Psoas muscle (tissue), 8 donors: ENCODE results near the gene TM9SF1. TPM values are rescaled to one million over a fixed set of nuclear protein-coding genes. Genes with fewer than 3 reads are reported as not detected.
A peak's percentile ranks its signal among the peaks of the same experiment; 100 is the strongest.

Experiments
- ATAC-seq, 4 donors: fragments of 200-7000 bp; cut with Tn5 transposase; one replicate each; pipeline ENCODE4 v1.9.1; 2020; ENCODE audit warnings: moderate library complexity in 3 of 4, mild to moderate bottlenecking in 2 of 4
- DNase-seq, 2 donors: peaks; one replicate each; pipeline ENCODE4 v3.0.0-alpha.2; 2020
- H3K27ac ChIP-seq: fragments of 200-600 bp; one replicate; pipeline ENCODE4 v1.8.0; 2022
- H3K27me3 ChIP-seq, 3 donors: fragments of 200-600 bp in 1 of 3; one replicate each; pipeline versions ENCODE4 v1.6.1 to v1.8.0; 2013 to 2022; ENCODE audit warnings: low read length in 2 of 3, mild to moderate bottlenecking in 2 of 3, moderate library complexity in 1 of 3; ENCODE audit not compliant: insufficient read depth in 3 of 3
- H3K36me3 ChIP-seq, 2 donors: fragments of 200-600 bp in 1 of 2; one replicate each; pipeline versions ENCODE4 v1.6.1 to v1.8.0; 2013 to 2022; ENCODE audit warnings: low read depth in 1 of 2, mild to moderate bottlenecking in 1 of 2, moderate library complexity in 1 of 2; ENCODE audit not compliant: insufficient read depth in 1 of 2
- H3K4me1 ChIP-seq: fragments of 200-600 bp; one replicate; pipeline ENCODE4 v1.8.0; 2022
- H3K4me3 ChIP-seq: fragments of 200-600 bp; one replicate; pipeline ENCODE4 v1.8.0; 2022; ENCODE audit warnings: mild to moderate bottlenecking
- H3K9me3 ChIP-seq: fragments of 200-600 bp; one replicate; pipeline ENCODE4 v1.8.0; 2022
- WGBS, 3 donors: extraction: QIAGEN DNeasy Blood & Tissue Kit; methylation state at CpG; one replicate each; pipeline versions ENCODE4 v1.1.6 to v1.1.7; 2013; 5-methylcytosine and 5-hydroxymethylcytosine counted together
- intact Hi-C, 2 donors: fragments of 100-400 bp; cut with DNase I; formaldehyde crosslinking; loops; one replicate each; pipeline versions ENCODE4 v1.11.0 to v1.14.2; 2022
- polyA plus RNA-seq, 3 donors: library from polyadenylated mRNA; stranded (reverse); fragments of 200-250 nt; gene quantifications; one replicate each; pipeline ENCODE4 v1.2.3, GENCODE V29; 2013
- total RNA-seq, 4 donors: library from RNA; stranded (reverse); fragmentation: NEBNext Ultra II Directional in 2 of 4; extraction: Animal tissue kit (Norgen Biotek cat#: 25700) in 2 of 4; gene quantifications; one replicate each; pipeline versions ENCODE4 v1.2.1 to v1.2.4, GENCODE V29; 2021 to 2023
- TF ChIP-seq, protein P1 (sequence below): fragments of 200-600 bp; IDR thresholded peaks from one replicate; pipeline ENCODE4 v1.8.0; 2022; ENCODE audit warnings: antibody characterized with exemption
- donor health status: healthy with polysubstance abuse.
- donor health status: DM: no; HTN: no; CAD: no; lungs with moderate emphysema.
- donor health status: Bipolar disorder and iron deficiency.
- donor health status: healthy.
- donor health status: DM: yes; HTN: yes; CAD: no.
- donor health status: DM: no; HTN: no; CAD: no.
- donor health status: DM: no; HTN: no; CAD: no.
- donor health status: DM: yes; HTN: yes; CAD: no.

Gene TM9SF1
- total and polyA plus RNA-seq, 7 donors: 21.0 to 43.4 (median 22.0) TPM

DNA sequence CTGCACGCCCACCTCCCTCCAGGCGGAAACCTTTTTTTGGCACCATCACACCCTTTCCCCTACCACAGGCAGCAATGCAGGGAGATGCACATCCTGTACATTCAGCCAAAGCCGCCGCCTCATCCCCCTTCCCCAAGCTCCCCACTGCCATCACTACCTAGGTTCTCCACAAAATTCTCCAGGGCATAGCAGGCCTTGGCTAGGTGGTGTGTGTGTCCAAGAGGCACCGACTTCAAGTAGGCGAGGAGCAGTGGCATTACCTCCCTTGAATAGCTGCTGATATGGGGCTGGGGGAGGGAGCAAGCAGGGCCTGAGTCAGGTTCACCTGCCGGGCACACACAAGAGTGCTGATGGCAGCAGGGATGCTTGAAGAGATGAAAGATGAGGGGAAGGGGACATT, 10.2 kb downstream of the TM9SF1 start:
- Histone ChIP-seq H3K36me3 (peaks cover 6 to 76% of the 10 kb centered on the region in 2 donors), H3K4me3 (no peak overlapping the region), H3K4me1 (peaks cover 26% of the 10 kb centered on the region), H3K9me3 (no peaks in the 10 kb centered on the region), H3K27ac (no peak overlapping the region), H3K27me3 (no peaks in the 10 kb centered on the region)
- whole genome bisulfite sequencing, 3 donors: 94 to 98% (median 98%) methylated on average over 7 of the region's 7 CpGs
- intact Hi-C loops: no loop called here
- TF ChIP-seq, protein P1, sequence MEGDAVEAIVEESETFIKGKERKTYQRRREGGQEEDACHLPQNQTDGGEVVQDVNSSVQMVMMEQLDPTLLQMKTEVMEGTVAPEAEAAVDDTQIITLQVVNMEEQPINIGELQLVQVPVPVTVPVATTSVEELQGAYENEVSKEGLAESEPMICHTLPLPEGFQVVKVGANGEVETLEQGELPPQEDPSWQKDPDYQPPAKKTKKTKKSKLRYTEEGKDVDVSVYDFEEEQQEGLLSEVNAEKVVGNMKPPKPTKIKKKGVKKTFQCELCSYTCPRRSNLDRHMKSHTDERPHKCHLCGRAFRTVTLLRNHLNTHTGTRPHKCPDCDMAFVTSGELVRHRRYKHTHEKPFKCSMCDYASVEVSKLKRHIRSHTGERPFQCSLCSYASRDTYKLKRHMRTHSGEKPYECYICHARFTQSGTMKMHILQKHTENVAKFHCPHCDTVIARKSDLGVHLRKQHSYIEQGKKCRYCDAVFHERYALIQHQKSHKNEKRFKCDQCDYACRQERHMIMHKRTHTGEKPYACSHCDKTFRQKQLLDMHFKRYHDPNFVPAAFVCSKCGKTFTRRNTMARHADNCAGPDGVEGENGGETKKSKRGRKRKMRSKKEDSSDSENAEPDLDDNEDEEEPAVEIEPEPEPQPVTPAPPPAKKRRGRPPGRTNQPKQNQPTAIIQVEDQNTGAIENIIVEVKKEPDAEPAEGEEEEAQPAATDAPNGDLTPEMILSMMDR: no peak
- no peak for ATAC-seq
- DNase-seq: peak in 1 of 2 donors; percentile 35

DNA sequence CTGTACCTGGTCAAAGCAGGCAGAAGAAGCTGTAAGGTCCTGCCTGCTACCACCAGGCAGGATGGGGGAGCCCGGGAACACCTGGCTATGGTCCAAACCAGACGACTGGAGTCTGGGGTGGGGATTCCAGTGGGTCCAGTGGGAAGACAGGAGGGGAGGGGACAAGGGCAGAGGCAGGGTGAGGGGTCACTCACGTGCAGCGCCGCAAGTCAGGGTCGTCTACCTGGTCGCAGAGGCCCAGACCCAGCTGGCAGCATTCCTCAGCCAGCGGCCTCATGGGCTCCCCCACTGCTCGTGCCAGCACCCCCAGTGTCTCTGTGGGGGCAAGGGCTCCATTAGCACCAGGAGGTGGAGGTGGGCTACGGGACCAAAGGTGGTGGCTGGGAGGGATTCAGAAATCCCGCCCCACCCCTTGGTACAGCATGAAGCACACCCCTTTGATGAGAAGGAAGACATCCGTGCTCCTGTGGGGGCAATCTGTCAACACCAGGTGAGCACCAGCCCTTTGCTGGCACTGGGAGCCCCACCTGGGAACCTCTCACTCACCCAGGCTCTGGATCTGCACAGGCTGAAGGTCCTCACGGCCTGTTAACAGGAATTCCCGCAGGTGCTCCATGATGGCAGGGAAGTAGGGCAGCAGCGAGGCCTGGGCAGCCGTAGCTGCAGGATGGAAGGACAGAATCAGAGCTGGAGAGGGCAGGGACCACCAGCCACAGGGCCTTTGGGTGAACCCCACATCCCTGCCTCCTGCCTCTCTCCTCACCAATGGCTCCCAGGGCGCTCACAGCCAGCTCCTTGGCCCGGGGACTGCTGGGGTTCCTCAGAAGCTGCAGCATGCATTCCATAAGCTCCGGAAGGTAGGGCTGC, 10.9 kb downstream of the TM9SF1 start:
- DNase-seq: peak in 1 of 2 donors; percentile 50
- Histone ChIP-seq H3K27me3 (no peaks in the 10 kb centered on the region), H3K4me1 (peaks cover 30% of the 10 kb centered on the region), H3K4me3 (no peak overlapping the region), H3K36me3 (peaks cover 6 to 78% of the 10 kb centered on the region in 2 donors), H3K27ac (no peak overlapping the region), H3K9me3 (no peaks in the 10 kb centered on the region)
- WGBS, 3 donors: 88% methylated on average over 19 of the region's 19 CpGs
- intact Hi-C loops: no loop called here
- no peak for ATAC-seq
- TF ChIP-seq, protein P1: no peak

DNA sequence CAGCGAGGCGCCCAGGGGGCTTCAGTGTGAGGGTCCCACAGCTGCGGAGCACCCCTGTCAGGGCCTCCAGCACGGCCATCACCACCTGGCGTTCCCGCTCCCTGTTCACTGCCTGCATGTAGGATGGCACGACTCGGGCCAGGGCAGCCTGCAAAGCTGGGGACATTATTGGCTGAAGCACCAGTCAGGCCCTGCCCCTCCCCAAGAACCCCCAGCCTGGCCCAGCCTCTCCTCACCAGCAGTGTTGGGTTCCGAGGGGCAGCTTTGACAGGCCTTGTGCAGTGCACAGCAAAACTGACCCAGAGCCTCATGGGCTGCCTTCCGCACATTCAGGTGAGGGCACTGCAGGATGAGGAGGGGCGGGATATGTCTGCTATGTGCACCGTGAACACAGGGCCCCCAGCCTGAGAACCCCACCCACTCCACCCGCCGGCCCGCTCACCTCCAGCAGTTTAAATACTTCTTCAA, 12.2 kb downstream of the TM9SF1 start:
- Histone ChIP-seq H3K36me3 (peaks cover 6 to 90% of the 10 kb centered on the region in 2 donors), H3K27me3 (no peaks in the 10 kb centered on the region), H3K4me3 (no peak overlapping the region), H3K9me3 (no peaks in the 10 kb centered on the region), H3K4me1 (peaks cover 32% of the 10 kb centered on the region), H3K27ac (no peak overlapping the region)
- TF ChIP-seq, protein P1: no peak
- intact Hi-C loops: no loop called here
- no peak for ATAC-seq
- peak in 1 of 2 donors; percentile 38 for DNase-seq
- WGBS, 3 donors: 91 to 92% (median 91%) methylated on average over 14 to 15 of the region's 15 CpGs

DNA sequence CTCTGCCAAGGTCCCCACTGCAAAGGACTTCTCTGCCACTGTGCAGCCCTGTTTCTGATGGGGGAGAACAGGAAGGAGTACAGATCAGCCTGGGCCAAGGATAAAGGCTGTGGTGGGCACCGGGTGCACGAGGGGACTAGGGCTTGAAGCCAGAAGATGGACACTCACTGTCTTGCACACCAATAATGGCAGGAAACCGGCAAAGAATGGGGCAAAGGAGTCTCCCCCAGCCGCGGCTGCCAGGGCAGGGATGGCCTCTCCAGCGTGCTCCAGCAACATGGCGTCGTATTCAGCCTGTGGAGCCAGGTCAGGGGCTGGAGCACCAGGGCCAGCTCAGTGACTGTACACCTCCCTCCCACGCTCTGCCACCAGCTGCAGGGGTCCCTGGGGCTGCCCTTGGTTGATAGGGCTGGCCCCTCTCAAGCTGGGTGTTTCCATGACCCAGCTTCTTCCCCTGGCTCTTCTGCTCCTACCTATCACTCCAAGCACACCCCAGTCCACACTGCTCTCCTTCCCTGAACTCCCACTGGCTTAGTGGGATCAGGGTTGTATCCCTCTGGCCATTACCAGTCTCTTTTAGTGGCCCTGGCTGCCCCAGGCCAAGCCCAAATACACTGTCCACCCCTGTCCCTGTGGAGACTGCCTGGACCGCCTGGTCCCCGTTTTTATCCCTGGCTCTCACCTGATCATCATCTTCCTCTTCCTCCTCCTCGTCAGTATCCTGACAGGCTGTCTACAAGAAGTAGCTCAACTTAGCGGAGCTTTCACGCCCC, 12.9 kb downstream of the TM9SF1 start:
- peaks cover 25% of the 10 kb centered on the region for H3K4me1 ChIP-seq
- H3K27me3 ChIP-seq: no peaks in the 10 kb centered on the region
- H3K36me3 ChIP-seq: peaks cover 6 to 94% of the 10 kb centered on the region in 2 donors
- no peak for ATAC-seq
- 86 to 88% (median 87%) methylated on average over 14 of the region's 14 CpGs for WGBS, 3 donors
- DNase-seq: peak in 1 of 2 donors; percentile 32
- TF ChIP-seq, protein P1: no peak
- H3K27ac ChIP-seq: no peak overlapping the region
- intact Hi-C loops: no loop called here
- no peaks in the 10 kb centered on the region for H3K9me3 ChIP-seq
- no peak overlapping the region for H3K4me3 ChIP-seq
